ENCODE data around the gene PARP12. TPM values are rescaled to one million over a fixed set of nuclear protein-coding genes. Genes with fewer than 3 reads are reported as not detected.

PARP12 gene
- total and polyA plus RNA-seq, 2 of the 8 experiments (the other 6 are each of a cell fraction or from before 2014, with no cell fraction given), result 9.0 to 21.5 TPM

GRCh38 chr7:140027858-140028257, 34.9 kb downstream of the PARP12 start:
- no peak overlapping the region for H3K4me2 ChIP-seq (ENCODE audit: insufficient read depth in 1 of 2, low read depth in 2 of 2, low read length in 2 of 2)
- no peak overlapping the region for H3K4me3 ChIP-seq (ENCODE audit: extremely low read depth in 1 of 4, insufficient read depth in 2 of 4, low read depth in 3 of 4, low read length in 4 of 4)
- no peak for DNase-seq (ENCODE audit: low read depth in 1 of 2, low spot score in 2 of 2)
- no peak overlapping the region for H2AFZ ChIP-seq (ENCODE audit: low read length)
- no peak overlapping the region for H2BK5ac ChIP-seq (ENCODE audit: low read depth, low read length)
- no peak overlapping the region for H2BK20ac ChIP-seq (ENCODE audit: low read length)
- no peak overlapping the region for H3K14ac ChIP-seq (ENCODE audit: insufficient read length)
- POLR2A ChIA-PET (ENCODE audit: partially characterized antibody), result no interaction called here
- no peak overlapping the region for H3K18ac ChIP-seq (ENCODE audit: extremely low read depth, low read length)
- H2BK15ac ChIP-seq (ENCODE audit: low read length), result no peak overlapping the region
- no peak overlapping the region for H4K5ac ChIP-seq (ENCODE audit: insufficient read length, low read depth, low read length)
- no peaks in the 10 kb centered on the region for H3K79me2 ChIP-seq (ENCODE audit: control insufficient read depth in 1 of 2, insufficient read depth in 2 of 2, low read length in 2 of 2)
- no peak overlapping the region for H2BK120ac ChIP-seq (replicated peaks; ENCODE audit: low read depth, low read length)
- CTCF ChIA-PET (ENCODE audit: partially characterized antibody), result interaction anchor here (1.0 to 2.2 kb wide), 2 partner anchors 10 to 407 kb away, joined by 3 to 6 read pairs; no protein-coding TSS in a partner anchor
- H3K23ac ChIP-seq (ENCODE audit: insufficient read length), result no peak overlapping the region
- H3K9ac ChIP-seq (replicated peaks in 1 of 4; ENCODE audit: extremely low read depth in 1 of 4, low read depth in 3 of 4, low read length in 3 of 4), result no peak overlapping the region
- no peak overlapping the region for H2BK12ac ChIP-seq (ENCODE audit: low read depth, low read length)
- no peak overlapping the region for H4K91ac ChIP-seq (replicated peaks; ENCODE audit: insufficient read length, low read length)
- H3K79me1 ChIP-seq (ENCODE audit: low read depth, low read length), result 0 out of 2 replicates have a peak, but pooled peaks cover 2% of the 10 kb centered on the region
- no peaks in the 10 kb centered on the region for H3K36me3 ChIP-seq (ENCODE audit: control insufficient read depth in 2 of 4, insufficient read depth in 4 of 4, low read length in 3 of 4)
- no peaks in the 10 kb centered on the region for H4K20me1 ChIP-seq (replicated peaks in 1 of 2; ENCODE audit: control insufficient read depth in 1 of 2, insufficient read depth in 2 of 2, low read length in 2 of 2)
- no peak overlapping the region for H4K8ac ChIP-seq (ENCODE audit: extremely low read depth, insufficient read depth, low read length)
- H3K4ac ChIP-seq (replicated peaks; ENCODE audit: insufficient read length, low read depth, low read length), result no peak overlapping the region
- H2AK5ac ChIP-seq (ENCODE audit: low read depth, low read length), result no peak overlapping the region
- no peaks in the 10 kb centered on the region for H3K4me1 ChIP-seq (replicated peaks in 1 of 4; ENCODE audit: control insufficient read depth in 3 of 4, insufficient read depth in 4 of 4, low read length in 3 of 4)
- FAIRE-seq, result no peak
- H3K27ac ChIP-seq (ENCODE audit: low read depth, low read length), result no peak overlapping the region
- no peaks in the 10 kb centered on the region for H3K9me3 ChIP-seq (ENCODE audit: insufficient read depth in 2 of 2, low read depth in 1 of 2, low read length in 1 of 2)
- WGBS, 2 experiments (ENCODE audit: extremely low coverage in 1 of 2, insufficient coverage in 1 of 2, insufficient read length in 1 of 2, insufficient replicate concordance in 2 of 2, low coverage in 1 of 2, low lambda C conversion rate in 2 of 2, missing lambda C conversion rate in 1 of 2), result 92% methylated on average over 9 of the region's 9 CpGs; no CpG with 5 or more reads in 1 of the 2 experiments
- H3K56ac ChIP-seq (replicated peaks; ENCODE audit: insufficient read length, low read depth, low read length), result no peak overlapping the region
- H3K23me2 ChIP-seq (ENCODE audit: low read depth, low read length), result no peaks in the 10 kb centered on the region
- no peaks in the 10 kb centered on the region for H3K27me3 ChIP-seq (replicated peaks in 1 of 4; ENCODE audit: control insufficient read depth in 3 of 4, extremely low read depth in 1 of 4, insufficient read depth in 3 of 4, low read length in 3 of 4)
- TF ChIP-seq SP4 (IDR thresholded peaks at IDR 0.05; ENCODE audit: low read length) (no peak), EP300 (IDR thresholded peaks at IDR 0.05; ENCODE audit: borderline replicate concordance in 1 of 2, low read depth in 2 of 2, low read length in 2 of 2) (no peak), SRF (IDR thresholded peaks at IDR 0.05; ENCODE audit: low read depth, low read length) (no peak), NRF1 (IDR thresholded peaks at IDR 0.05; ENCODE audit: low read depth, low read length) (no peak), RFX5 (IDR thresholded peaks at IDR 0.05; ENCODE audit: borderline replicate concordance, low read depth, low read length) (no peak), CTBP2 (IDR thresholded peaks at IDR 0.05; ENCODE audit: borderline replicate concordance, insufficient read depth, insufficient read length, low read length) (no peak), CEBPB (IDR thresholded peaks at IDR 0.05; ENCODE audit: low read depth, low read length) (no peak), BACH1 (IDR thresholded peaks at IDR 0.05; ENCODE audit: low read length) (no peak), TAF1 (IDR thresholded peaks at IDR 0.05; ENCODE audit: low read depth, low read length) (no peak), SAP30 (IDR thresholded peaks at IDR 0.05; ENCODE audit: insufficient read depth, insufficient replicate concordance, low read length) (no peak), KDM5A (IDR thresholded peaks at IDR 0.05; ENCODE audit: low read length) (no peak), POLR2A (IDR thresholded peaks at IDR 0.05; ENCODE audit: control extremely low read depth in 1 of 2, low read depth in 2 of 2, low read length in 2 of 2) (no peak), YY1 (IDR thresholded peaks at IDR 0.05; ENCODE audit: low read depth, low read length) (no peak), NANOG (IDR thresholded peaks at IDR 0.05; ENCODE audit: insufficient read depth, low read depth, low read length, poor library complexity, severe bottlenecking) (no peak), MAFK (IDR thresholded peaks at IDR 0.05; ENCODE audit: low read depth, low read length) (no peak), EGR1 (IDR thresholded peaks at IDR 0.05; ENCODE audit: borderline replicate concordance, low read depth, low read length) (no peak)

Measured in H1 (cell line).